ELF-1 (cell line): ENCODE data around the gene RAB39A.
"Not testable (repeated sequence)": the region's sequence is repeated elsewhere in the genome, so short reads cannot be mapped to it uniquely, and the experiment has no call there.

Source experiments
- DNase-seq: peaks from one replicate; pipeline ENCODE4 v3.0.0-alpha.2; 2016; ENCODE audit warnings: low read depth, low spot score

Gene RAB39A

GRCh38 chr11:107928046-107928766 is at the start of gene RAB39A:
RAB39A (plus strand) TSS chr11:107928448; CDS start chr11:107928569, 121 bp downstream.
- DNase-seq, result peak; percentile 99

GRCh38 chr11:107881471-107881870 is 46.8 kb upstream of the RAB39A start:
- peak; percentile 46 for DNase-seq

- DNase-seq, result peak; percentile 16
These were observed 46.0 kb upstream of the RAB39A start for GRCh38 chr11:107882095-107882820.

- no peak for DNase-seq
These were observed 30.0 kb upstream of the RAB39A start for GRCh38 chr11:107898270-107898669.

GRCh38 chr11:107908211-107908610 is 20.0 kb upstream of the RAB39A start:
- peak; percentile 80 for DNase-seq

GRCh38 chr11:107912415-107912814 is 15.8 kb upstream of the RAB39A start:
- not testable (repeated sequence) for DNase-seq

- DNase-seq, result no peak
These were observed 13.0 kb upstream of the RAB39A start for GRCh38 chr11:107915229-107915628.

GRCh38 chr11:107916671-107917241 is 11.5 kb upstream of the RAB39A start:
- peak; percentile 83 for DNase-seq

- no peak for DNase-seq
These were observed 6.3 kb upstream of the RAB39A start for GRCh38 chr11:107921997-107922396.

GRCh38 chr11:107923519-107923918 is 4.7 kb upstream of the RAB39A start:
- DNase-seq, result not testable (repeated sequence)

GRCh38 chr11:107924306-107924705 is 3.9 kb upstream of the RAB39A start:
- no peak for DNase-seq

GRCh38 chr11:107927559-107927958 is 689 bp upstream of the RAB39A start:
- peak; percentile 5 for DNase-seq

GRCh38 chr11:107928767-107929507 is 689 bp downstream of the RAB39A start:
- DNase-seq, result peak; percentile 63

GRCh38 chr11:107929611-107930200 is 1.5 kb downstream of the RAB39A start:
- DNase-seq, result peak; percentile 6

- DNase-seq, result no peak
These were observed 3.0 kb downstream of the RAB39A start for GRCh38 chr11:107931206-107931605.

GRCh38 chr11:107947904-107948303 is 19.7 kb downstream of the RAB39A start:
- no peak for DNase-seq

- not testable (repeated sequence) for DNase-seq
These were observed 20.1 kb downstream of the RAB39A start for GRCh38 chr11:107948328-107948727.

GRCh38 chr11:107951155-107951554 is 22.9 kb downstream of the RAB39A start:
- no peak for DNase-seq

GRCh38 chr11:107953446-107953845 is 25.2 kb downstream of the RAB39A start:
- no peak for DNase-seq

- DNase-seq, result no peak
These were observed 28.3 kb downstream of the RAB39A start for GRCh38 chr11:107956543-107956942.

- DNase-seq, result no peak
These were observed 28.9 kb downstream of the RAB39A start for GRCh38 chr11:107957109-107957588.
